ENCODE data around the gene TMEM175. TPM values are rescaled to one million over a fixed set of nuclear protein-coding genes. Genes with fewer than 3 reads are reported as not detected.

Gene TMEM175
- total and polyA plus RNA-seq, 9 of the 15 experiments (the other 6 are each of a cell fraction or from before 2014, with no cell fraction given), result 0.13 to 30.9 (median 9.4) TPM

GRCh38 chr4:970854-971520 lies 38.7 kb downstream of the TMEM175 start:
- no peak overlapping the region for H2AFZ ChIP-seq (ENCODE audit: low read depth, low read length)
- H3K4me2 ChIP-seq (ENCODE audit: insufficient read depth, low read length), result no peak overlapping the region
- peak overlapping the region in 1 of 2 experiments; percentile 42; a peak in 1 of 4 replicates for H3K9ac ChIP-seq (ENCODE audit: insufficient read depth in 1 of 2, low read depth in 2 of 2, low read length in 2 of 2)
- FAIRE-seq (no peak), DNase-seq (ENCODE audit: extremely low read depth in 1 of 4, low spot score in 3 of 4) (no peak), ATAC-seq (no peak)
- H3K27me3 ChIP-seq (ENCODE audit: control insufficient read depth in 2 of 2, insufficient read depth in 2 of 2, low read length in 2 of 2), result no peaks in the 10 kb centered on the region
- H3K27ac ChIP-seq (ENCODE audit: extremely low read depth, low read depth, low read length), result no peak overlapping the region
- no peak overlapping the region for H3K4me3 ChIP-seq
- intact Hi-C loops (cut with micrococcal nuclease) (no loop called here), in situ Hi-C loops (cut with MboI) (no loop called here)
- no TSS peak for BruUV-seq (replicated peaks)
- ChIA-PET CTCF (ENCODE audit: low intra/inter-chr PET ratio) (no interaction called here), POLR2A (interaction anchor here (0.6 kb wide), 1 partner anchor 13 kb away, joined by 3 read pairs; no protein-coding TSS in a partner anchor)
- WGBS (ENCODE audit: insufficient coverage, low coverage, missing lambda C conversion rate), result 83% methylated on average over 17 of the region's 17 CpGs
- peaks cover 7% of the 10 kb centered on the region; the same call in 1 of the 3 replicates for H3K36me3 ChIP-seq (ENCODE audit: control insufficient read depth, insufficient read depth, low read length)
- no peaks in the 10 kb centered on the region for H3K9me3 ChIP-seq (replicated peaks; ENCODE audit: control insufficient read depth, insufficient read depth, low read depth, low read length)
- H3K79me2 ChIP-seq (ENCODE audit: control insufficient read depth, insufficient read depth, low read length), result peaks cover 10% of the 10 kb centered on the region; the same call in 2 of the 3 replicates
- H4K20me1 ChIP-seq (replicated peaks; ENCODE audit: control insufficient read depth, insufficient read depth, low read length), result no peaks in the 10 kb centered on the region; the same call in 1 of the 2 replicates
- H3K4me1 ChIP-seq (replicated peaks in 1 of 2; ENCODE audit: control insufficient read depth in 2 of 2, insufficient read depth in 2 of 2, low read length in 2 of 2), result peaks cover 0 to 62% of the 10 kb centered on the region in 2 experiments; a peak in 4 of 5 replicates
- H3K9me1 ChIP-seq (ENCODE audit: control insufficient read depth, insufficient read depth, low read length), result no peaks in the 10 kb centered on the region
- TF ChIP-seq BCL6 (CRISPR knock-in tag; IDR thresholded peaks at IDR 0.05), result no peak
- TF ChIP-seq IRF9 (tag; IDR thresholded peaks at IDR 0.05), result no peak
- no peak for TF ChIP-seq ZBTB40 (IDR thresholded peaks at IDR 0.05)
- no peak for TF ChIP-seq ZBTB40 (CRISPR knock-in tag; IDR thresholded peaks at IDR 0.05)
- TF ChIP-seq, protein P1, sequence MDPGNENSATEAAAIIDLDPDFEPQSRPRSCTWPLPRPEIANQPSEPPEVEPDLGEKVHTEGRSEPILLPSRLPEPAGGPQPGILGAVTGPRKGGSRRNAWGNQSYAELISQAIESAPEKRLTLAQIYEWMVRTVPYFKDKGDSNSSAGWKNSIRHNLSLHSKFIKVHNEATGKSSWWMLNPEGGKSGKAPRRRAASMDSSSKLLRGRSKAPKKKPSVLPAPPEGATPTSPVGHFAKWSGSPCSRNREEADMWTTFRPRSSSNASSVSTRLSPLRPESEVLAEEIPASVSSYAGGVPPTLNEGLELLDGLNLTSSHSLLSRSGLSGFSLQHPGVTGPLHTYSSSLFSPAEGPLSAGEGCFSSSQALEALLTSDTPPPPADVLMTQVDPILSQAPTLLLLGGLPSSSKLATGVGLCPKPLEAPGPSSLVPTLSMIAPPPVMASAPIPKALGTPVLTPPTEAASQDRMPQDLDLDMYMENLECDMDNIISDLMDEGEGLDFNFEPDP (CRISPR knock-in tag; IDR thresholded peaks at IDR 0.05), result no peak
- TF ChIP-seq NR4A1 (CRISPR knock-in tag; IDR thresholded peaks at IDR 0.05), result no peak
- no peak for TF ChIP-seq NR4A1 (tag; IDR thresholded peaks at IDR 0.05)
- TF ChIP-seq, protein P2, sequence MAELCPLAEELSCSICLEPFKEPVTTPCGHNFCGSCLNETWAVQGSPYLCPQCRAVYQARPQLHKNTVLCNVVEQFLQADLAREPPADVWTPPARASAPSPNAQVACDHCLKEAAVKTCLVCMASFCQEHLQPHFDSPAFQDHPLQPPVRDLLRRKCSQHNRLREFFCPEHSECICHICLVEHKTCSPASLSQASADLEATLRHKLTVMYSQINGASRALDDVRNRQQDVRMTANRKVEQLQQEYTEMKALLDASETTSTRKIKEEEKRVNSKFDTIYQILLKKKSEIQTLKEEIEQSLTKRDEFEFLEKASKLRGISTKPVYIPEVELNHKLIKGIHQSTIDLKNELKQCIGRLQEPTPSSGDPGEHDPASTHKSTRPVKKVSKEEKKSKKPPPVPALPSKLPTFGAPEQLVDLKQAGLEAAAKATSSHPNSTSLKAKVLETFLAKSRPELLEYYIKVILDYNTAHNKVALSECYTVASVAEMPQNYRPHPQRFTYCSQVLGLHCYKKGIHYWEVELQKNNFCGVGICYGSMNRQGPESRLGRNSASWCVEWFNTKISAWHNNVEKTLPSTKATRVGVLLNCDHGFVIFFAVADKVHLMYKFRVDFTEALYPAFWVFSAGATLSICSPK (IDR thresholded peaks at IDR 0.05; ENCODE audit: borderline replicate concordance), result no peak

All from K562 (cell line).